ENCODE measurements around the gene RYR2.

GRCh38 chr1:237140986-237141385 lies 99.0 kb downstream of the RYR2 start:
- TF ChIP-seq CTCF (IDR thresholded peaks at IDR 0.05) (no peak), POLR2A (IDR thresholded peaks at IDR 0.05) (no peak)
